Activated CD4-positive, alpha-beta memory T cell treated with anti-CD3 and anti-CD28 coated beads, Interleukin-2, amount 10 ng/mL, durations not matched to agents 7 days and 5 days (primary cell): ENCODE measurements around the gene ATXN2L. TPM values are rescaled to one million over a fixed set of nuclear protein-coding genes. Genes with fewer than 3 reads are reported as not detected.
"Not testable (repeated sequence)": the region's sequence is repeated elsewhere in the genome, so short reads cannot be mapped to it uniquely, and the experiment has no call there.

ENCODE experiments used
- CTCF ChIA-PET: fragments of 350-600 bp; sonication (Branson Sonifier 250); formaldehyde crosslinking; loops from one replicate; lab custom pipeline; 2021; ENCODE audit warnings: antibody characterized with exemption, inconsistent platforms; lab: Charles Lee
- POLR2A ChIA-PET: fragments of 350-600 bp; sonication (Branson Sonifier 250); formaldehyde crosslinking; loops from one replicate; lab custom pipeline; 2021; ENCODE audit warnings: antibody characterized with exemption; lab: Charles Lee
- DNase-seq: peaks from one replicate; pipeline ENCODE4 v3.0.0-alpha.2; 2020
- H3K27ac Mint-ChIP-seq: one replicate; pipeline ENCODE4 v1.8.0; 2021; ENCODE audit warnings: mild to moderate bottlenecking, mixed read lengths
- H3K27me3 Mint-ChIP-seq: one replicate; pipeline ENCODE4 v1.8.0; 2021; ENCODE audit warnings: mixed read lengths
- H3K36me3 Mint-ChIP-seq: one replicate; pipeline ENCODE4 v1.8.0; 2021; ENCODE audit warnings: low read depth, mixed read lengths
- H3K4me1 Mint-ChIP-seq: one replicate; pipeline ENCODE4 v1.8.0; 2021; ENCODE audit warnings: mixed read lengths
- H3K4me3 Mint-ChIP-seq: one replicate; pipeline ENCODE4 v1.8.0; 2021; ENCODE audit warnings: mild to moderate bottlenecking, mixed read lengths
- H3K9me3 Mint-ChIP-seq: one replicate; pipeline ENCODE4 v1.8.0; 2021; ENCODE audit warnings: mixed read lengths
- total RNA-seq, 2 experiments: library from RNA; stranded (reverse); gene quantifications; one replicate each; pipeline ENCODE4 v1.2.3, GENCODE V29; 2021

ATXN2L gene
- total RNA-seq, result 100 to 1,000 TPM; 255 to 267 TPM

GRCh38 chr16:28822520-28823290 lies at the start of gene ATXN2L:
Gene ATXN2L (plus strand): TSS chr16:28822999. CDS start chr16:28823260, 261 bp downstream.
- POLR2A ChIA-PET, result interaction anchor here (0.7 to 4.2 kb wide), 24 partner anchors 8 to 331 kb away, joined by 3 to 77 read pairs (median 5); partner anchors contain the start of genes APOBR, ATP2A1, CLN3 and LAT
- Mint-ChIP-seq H3K36me3 (peaks cover 49% of the 10 kb centered on the region), H3K4me3 (peak within 1 kb of the TSS; percentile 99), H3K9me3 (no peaks in the 10 kb centered on the region), H3K27ac (peak within 1 kb of the TSS; percentile 99), H3K4me1 (peaks cover 51% of the 10 kb centered on the region), H3K27me3 (no peaks in the 10 kb centered on the region)
- CTCF ChIA-PET, result interaction anchor here (0.9 to 2.7 kb wide), 4 partner anchors 42 to 151 kb away, joined by 3 to 18 read pairs (median 4); partner anchors contain the start of gene SH2B1
- DNase-seq, result peak; percentile 94

DNA sequence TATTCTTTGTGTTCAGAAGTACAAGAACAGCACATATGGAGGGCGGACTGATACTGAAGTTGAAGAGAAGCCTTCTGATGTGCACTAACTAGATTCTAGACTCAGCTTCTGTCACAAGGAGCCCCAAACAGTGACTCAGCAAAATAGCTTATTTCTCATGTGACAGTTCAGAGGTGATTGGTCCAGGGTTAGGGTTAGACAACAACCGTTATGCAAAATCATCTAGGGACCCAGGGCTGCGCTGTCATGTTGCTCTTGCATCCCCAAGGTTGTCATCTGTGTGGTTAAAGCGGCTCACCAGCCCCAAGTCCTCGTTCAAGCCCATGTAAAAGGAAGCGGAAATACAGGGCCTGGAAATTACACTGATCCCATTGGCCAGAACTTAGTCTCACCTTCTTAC lies 41.1 kb upstream of the ATXN2L start:
- H3K9me3 Mint-ChIP-seq, CTCF ChIA-PET, POLR2A ChIA-PET, H3K27ac Mint-ChIP-seq, DNase-seq, H3K27me3 Mint-ChIP-seq, H3K4me1 Mint-ChIP-seq, H3K4me3 Mint-ChIP-seq, H3K36me3 Mint-ChIP-seq: not testable (repeated sequence)

DNA sequence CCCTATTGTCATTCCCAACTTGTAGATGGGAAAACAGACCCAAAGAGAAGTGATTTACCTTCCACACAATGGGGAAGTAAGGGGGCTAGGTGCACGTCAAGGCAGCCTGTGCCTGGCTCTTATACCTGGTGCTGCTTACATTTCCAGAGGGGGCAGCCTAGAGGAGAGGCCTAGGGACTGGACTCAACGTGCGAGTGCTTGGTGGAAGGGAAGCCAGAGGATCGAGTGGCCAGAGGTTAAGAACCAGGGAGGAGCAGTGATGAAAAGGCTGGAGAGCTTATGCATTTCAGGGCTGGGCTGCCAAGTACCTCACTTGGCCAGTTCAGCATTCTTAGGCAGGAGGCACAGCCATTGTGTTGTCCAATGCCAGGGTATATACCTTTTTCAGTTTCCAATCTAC lies 40.4 kb upstream of the ATXN2L start:
- DNase-seq, H3K27me3 Mint-ChIP-seq, CTCF ChIA-PET, H3K4me3 Mint-ChIP-seq, H3K36me3 Mint-ChIP-seq, H3K4me1 Mint-ChIP-seq, H3K9me3 Mint-ChIP-seq, POLR2A ChIA-PET, H3K27ac Mint-ChIP-seq: not testable (repeated sequence)

- CTCF ChIA-PET, H3K27ac Mint-ChIP-seq: not testable (repeated sequence)
- peak; percentile 69 for DNase-seq
These were observed 20.4 kb upstream of the ATXN2L start for GRCh38 chr16:28802235-28803019.

GRCh38 chr16:28807445-28808120 lies 15.2 kb upstream of the ATXN2L start:
- H3K4me3 Mint-ChIP-seq, H3K9me3 Mint-ChIP-seq, DNase-seq, POLR2A ChIA-PET, CTCF ChIA-PET, H3K4me1 Mint-ChIP-seq, H3K36me3 Mint-ChIP-seq, H3K27ac Mint-ChIP-seq, H3K27me3 Mint-ChIP-seq: not testable (repeated sequence)

More at GRCh38 chr16:28802235-28803019, 20.4 kb upstream of the ATXN2L start:
- H3K9me3 Mint-ChIP-seq, H3K4me1 Mint-ChIP-seq, H3K36me3 Mint-ChIP-seq, H3K27me3 Mint-ChIP-seq, POLR2A ChIA-PET: not testable (repeated sequence)
- H3K4me3 Mint-ChIP-seq, result peak overlapping the region; percentile 63

- H3K4me1 Mint-ChIP-seq, result peaks cover 28% of the 10 kb centered on the region
- H3K27me3 Mint-ChIP-seq, result no peaks in the 10 kb centered on the region
- no peak for DNase-seq
- H3K9me3 Mint-ChIP-seq, result no peaks in the 10 kb centered on the region
- POLR2A ChIA-PET, result no interaction called here
- H3K4me3 Mint-ChIP-seq, result no peak overlapping the region
- CTCF ChIA-PET, result interaction anchor here (1.1 kb wide), 1 partner anchor 12 kb away, joined by 3 read pairs; no protein-coding TSS in a partner anchor
- H3K36me3 Mint-ChIP-seq, result peaks cover 22% of the 10 kb centered on the region
- H3K27ac Mint-ChIP-seq, result no peak overlapping the region
These were observed 2.8 kb upstream of the ATXN2L start for GRCh38 chr16:28820016-28820415.

- CTCF ChIA-PET, result interaction anchor here (1.1 to 2.7 kb wide), 2 partner anchors 11 to 124 kb away, joined by 3 to 18 read pairs; no protein-coding TSS in a partner anchor
- not testable (repeated sequence) for H3K9me3 Mint-ChIP-seq, H3K27me3 Mint-ChIP-seq, H3K4me3 Mint-ChIP-seq, H3K27ac Mint-ChIP-seq, DNase-seq
- POLR2A ChIA-PET, result interaction anchor here (3.5 to 3.8 kb wide), 3 partner anchors 11 to 43 kb away, joined by 24 to 64 read pairs (median 28); partner anchors contain the start of gene SH2B1
- H3K4me1 Mint-ChIP-seq, result peaks cover 33% of the 10 kb centered on the region
- H3K36me3 Mint-ChIP-seq, result peaks cover 27% of the 10 kb centered on the region
These were observed 2.3 kb upstream of the ATXN2L start for GRCh38 chr16:28820546-28820945.

DNA sequence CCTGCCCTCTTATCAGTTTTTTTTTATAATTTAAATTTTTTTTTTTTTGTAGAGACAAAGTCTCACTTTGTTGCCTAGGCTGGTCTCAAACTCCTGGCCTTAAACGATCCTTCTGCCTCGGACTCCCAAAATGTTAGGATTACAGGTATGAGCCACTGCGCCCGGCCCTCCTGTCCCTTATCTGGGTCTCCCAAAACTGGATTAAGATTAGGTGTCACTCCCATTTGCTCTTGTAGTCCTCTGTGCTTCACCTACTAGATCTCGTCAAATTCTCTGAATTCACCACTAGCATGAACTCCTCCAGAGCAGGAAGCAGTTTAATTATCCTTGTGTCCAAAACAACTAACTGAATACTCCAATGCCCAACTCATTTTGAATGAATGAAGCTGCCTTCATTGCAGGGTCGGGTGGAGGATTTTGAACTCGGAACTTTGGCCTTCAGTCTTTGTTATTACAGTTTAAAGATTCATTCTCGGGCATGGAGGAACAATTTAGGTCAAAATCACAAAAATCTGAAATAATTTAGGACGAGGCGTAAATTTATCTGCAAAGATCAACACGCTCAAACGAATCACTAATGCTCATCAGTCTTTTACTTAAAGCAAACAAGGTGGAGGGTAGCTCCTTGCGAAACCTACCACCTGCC lies 802 bp upstream of the ATXN2L start:
- Mint-ChIP-seq H3K9me3 (no peaks in the 10 kb centered on the region), H3K36me3 (peaks cover 42% of the 10 kb centered on the region), H3K27ac (peak overlapping the region; percentile 80), H3K4me1 (peaks cover 47% of the 10 kb centered on the region), H3K27me3 (no peaks in the 10 kb centered on the region), H3K4me3 (peak overlapping the region; percentile 99)
- CTCF ChIA-PET, result interaction anchor here (0.9 to 2.7 kb wide), 5 partner anchors 10 to 151 kb away, joined by 3 to 18 read pairs (median 3); partner anchors contain the start of gene SH2B1
- no peak for DNase-seq
- POLR2A ChIA-PET, result interaction anchor here (0.7 to 4.2 kb wide), 24 partner anchors 8 to 330 kb away, joined by 3 to 77 read pairs (median 5); partner anchors contain the start of genes APOBR, ATP2A1, CLN3 and LAT

- no peak for DNase-seq
- Mint-ChIP-seq H3K27ac (peak overlapping the region; percentile 99), H3K4me3 (peak overlapping the region; percentile 99), H3K27me3 (no peaks in the 10 kb centered on the region), H3K36me3 (peaks cover 54% of the 10 kb centered on the region), H3K4me1 (peaks cover 55% of the 10 kb centered on the region), H3K9me3 (no peaks in the 10 kb centered on the region)
- ChIA-PET POLR2A (interaction anchor here (0.5 to 4.2 kb wide), 20 partner anchors 8 to 625 kb away, joined by 3 to 77 read pairs (median 8); partner anchors contain the start of genes ATP2A1, CLN3, NFATC2IP and RABEP2), CTCF (interaction anchor here (0.9 to 2.7 kb wide), 2 partner anchors 113 to 122 kb away, joined by 4 to 18 read pairs; no protein-coding TSS in a partner anchor)
These were observed 583 bp downstream of the ATXN2L start for GRCh38 chr16:28823291-28823872.

- H3K4me3 Mint-ChIP-seq, result peak overlapping the region; percentile 99
- POLR2A ChIA-PET, result interaction anchor here (0.5 to 4.2 kb wide), 16 partner anchors 7 to 625 kb away, joined by 3 to 77 read pairs (median 9); partner anchors contain the start of genes ATP2A1, NFATC2IP, RABEP2 and SH2B1
- H3K27ac Mint-ChIP-seq, result peak overlapping the region; percentile 99
- CTCF ChIA-PET, result no interaction called here
- peaks cover 56% of the 10 kb centered on the region for H3K4me1 Mint-ChIP-seq
- H3K36me3 Mint-ChIP-seq, result peaks cover 59% of the 10 kb centered on the region
- H3K9me3 Mint-ChIP-seq, result no peaks in the 10 kb centered on the region
- peak; percentile 96 for DNase-seq
- no peaks in the 10 kb centered on the region for H3K27me3 Mint-ChIP-seq
These were observed 1.3 kb downstream of the ATXN2L start for GRCh38 chr16:28823873-28824716.

- DNase-seq, result no peak
- Mint-ChIP-seq H3K4me1 (peaks cover 59% of the 10 kb centered on the region), H3K9me3 (no peaks in the 10 kb centered on the region), H3K4me3 (peak overlapping the region; percentile 99), H3K36me3 (peaks cover 64% of the 10 kb centered on the region), H3K27me3 (no peaks in the 10 kb centered on the region), H3K27ac (peak overlapping the region; percentile 99)
- ChIA-PET POLR2A (interaction anchor here (1.3 to 4.2 kb wide), 3 partner anchors 18 to 162 kb away, joined by 8 to 77 read pairs (median 10); partner anchors contain the start of gene TUFM), CTCF (no interaction called here)
These were observed 1.8 kb downstream of the ATXN2L start for GRCh38 chr16:28824717-28824973.
